ENCODE measurements around the gene BABAM2.
"Not testable (repeated sequence)": the region's sequence is repeated elsewhere in the genome, so short reads cannot be mapped to it uniquely, and the experiment has no call there.

BABAM2 gene

DNA sequence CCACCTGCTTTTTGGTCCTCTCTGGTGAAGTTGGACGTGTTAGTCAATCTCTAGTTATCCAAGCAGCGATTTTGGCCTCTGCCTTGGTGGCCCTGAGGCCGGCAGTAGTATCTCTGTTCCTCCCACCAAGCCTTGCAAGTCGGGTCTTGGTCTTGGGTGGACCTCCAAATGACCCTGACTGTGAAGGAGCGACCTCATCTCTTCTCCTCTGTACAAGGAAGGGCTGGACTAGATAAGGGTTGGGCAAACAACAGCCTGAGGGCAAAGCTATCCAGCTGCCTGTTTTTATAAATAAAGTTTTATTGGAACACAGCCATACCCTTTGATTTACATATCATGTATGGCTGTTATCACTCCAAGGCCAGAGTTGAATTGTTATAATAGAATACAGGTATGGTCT is 427.5 kb downstream of the BABAM2 start:
- DNase-seq (ENCODE audit: low read depth, low spot score), result no peak

DNA sequence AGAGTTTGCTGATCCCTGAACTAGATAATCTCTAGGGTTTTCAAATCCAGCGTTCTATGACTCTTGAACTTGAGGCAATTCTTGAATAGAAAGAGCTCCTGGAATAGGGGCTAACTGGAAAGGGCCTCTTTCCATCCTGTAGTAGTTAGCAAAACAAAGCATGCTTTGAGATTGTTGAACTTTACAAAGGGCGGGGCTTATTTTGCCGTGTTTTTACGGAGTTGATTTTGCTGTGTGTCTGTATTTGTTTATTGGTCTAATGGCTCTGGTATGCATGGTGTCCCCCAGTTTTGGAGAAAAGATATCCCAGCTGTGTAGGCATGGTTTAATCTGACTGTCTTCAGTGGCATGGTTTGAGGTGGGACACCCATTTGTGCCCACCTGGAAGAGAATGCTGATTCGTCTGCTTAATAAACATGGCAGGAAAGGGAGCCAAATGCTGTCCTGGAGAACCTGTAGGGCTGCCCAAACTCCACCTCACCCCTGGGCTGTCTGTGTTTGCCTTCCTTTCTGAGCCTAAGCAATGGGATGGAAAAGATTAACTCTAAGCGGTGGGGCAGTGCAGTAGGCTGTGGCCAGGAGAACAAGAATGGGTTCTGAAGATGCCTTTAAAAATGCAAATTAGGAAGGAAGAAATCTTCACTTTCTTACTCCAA is 428.1 kb downstream of the BABAM2 start:
- DNase-seq (ENCODE audit: low read depth, low spot score), result no peak
- no peak overlapping the region for H3K27ac ChIP-seq

More for the DNA sequence above, 427.5 kb downstream of the BABAM2 start:
- H3K27ac ChIP-seq, result no peak overlapping the region

DNA sequence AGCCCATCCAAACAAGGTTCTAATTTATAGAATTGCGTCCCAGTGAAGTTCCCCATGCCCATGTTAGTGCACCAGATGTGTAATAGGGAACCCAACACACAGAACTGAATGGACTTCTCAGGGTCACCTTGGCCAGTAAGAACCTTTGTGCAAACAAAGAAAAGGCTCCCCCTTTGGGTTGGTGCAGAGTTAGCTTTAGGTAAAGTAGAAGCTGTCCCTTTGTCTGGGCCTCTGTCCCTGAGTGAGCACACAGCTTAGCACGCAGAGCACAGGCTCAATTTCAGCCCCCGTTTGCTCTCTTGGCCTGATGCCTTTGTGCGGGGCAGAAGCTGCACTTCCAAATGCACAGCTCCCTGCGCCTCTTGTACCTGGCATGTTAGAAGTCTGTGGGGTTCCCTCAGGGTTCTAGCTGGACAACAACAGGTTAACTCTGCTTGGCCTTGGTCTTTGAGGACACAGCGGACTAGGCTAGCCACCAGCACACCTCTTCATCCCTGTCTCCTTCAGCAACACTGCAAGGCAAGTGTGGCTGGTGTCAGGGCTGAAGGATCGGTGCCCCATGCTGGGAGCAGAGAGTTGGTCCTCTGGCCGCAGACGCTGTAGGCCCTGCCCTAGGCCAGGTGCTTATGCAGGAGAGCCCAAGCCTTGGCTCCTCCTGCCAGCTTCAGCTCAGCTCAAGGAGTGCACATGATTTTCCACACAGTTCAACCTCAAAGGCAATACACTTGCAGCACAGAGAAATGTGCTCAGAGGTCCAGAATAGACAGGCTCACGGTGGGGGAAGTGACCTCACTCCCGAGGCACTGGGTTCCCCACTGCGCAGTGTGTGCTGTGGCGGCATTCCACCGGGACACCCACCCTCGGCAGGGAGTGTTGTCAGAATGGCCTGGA is 428.8 kb downstream of the BABAM2 start:
- H3K27ac ChIP-seq, result no peak overlapping the region
- DNase-seq (ENCODE audit: low read depth, low spot score), result no peak

DNA sequence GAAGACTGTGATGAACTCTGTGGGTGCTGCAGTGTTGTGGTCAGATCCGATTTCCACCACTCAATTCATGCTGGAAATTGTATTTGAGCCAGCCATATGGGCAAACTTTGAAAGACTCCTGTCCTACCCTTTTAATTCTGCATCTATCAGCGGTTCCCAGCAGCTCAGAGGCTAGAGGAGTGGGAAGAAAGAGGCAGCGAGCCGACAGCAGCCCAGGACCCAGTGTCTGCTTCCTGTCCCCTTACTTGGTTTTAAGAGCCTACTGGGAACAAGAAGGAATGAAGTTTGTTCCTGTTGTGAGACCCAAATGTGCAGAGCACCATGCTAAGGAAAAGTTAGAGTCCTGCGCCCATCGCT is 429.5 kb downstream of the BABAM2 start:
- H3K27ac ChIP-seq, result no peak overlapping the region
- no peak for DNase-seq (ENCODE audit: low read depth, low spot score)

DNA sequence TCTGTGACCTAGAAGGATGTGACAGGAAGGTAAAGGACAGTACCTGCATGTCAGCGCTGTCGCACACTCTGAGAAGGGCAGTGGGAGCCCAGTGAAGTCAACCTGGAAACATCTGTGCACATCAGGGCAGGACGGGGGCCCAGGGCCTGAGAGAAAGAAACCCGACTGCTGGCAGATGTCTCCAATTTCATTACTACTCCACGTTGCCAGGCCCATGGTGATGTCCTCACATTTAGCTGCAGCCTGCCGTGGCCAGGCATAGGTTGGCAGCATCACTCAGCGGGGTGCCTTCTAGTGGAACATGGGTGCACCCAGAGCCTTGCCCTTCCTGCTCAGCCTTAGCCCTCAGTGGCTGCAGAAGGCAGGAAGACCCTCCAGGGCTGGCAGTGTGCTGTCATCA is 429.8 kb downstream of the BABAM2 start:
- DNase-seq (ENCODE audit: low read depth, low spot score), result no peak
- H3K27ac ChIP-seq, result no peak overlapping the region

DNA sequence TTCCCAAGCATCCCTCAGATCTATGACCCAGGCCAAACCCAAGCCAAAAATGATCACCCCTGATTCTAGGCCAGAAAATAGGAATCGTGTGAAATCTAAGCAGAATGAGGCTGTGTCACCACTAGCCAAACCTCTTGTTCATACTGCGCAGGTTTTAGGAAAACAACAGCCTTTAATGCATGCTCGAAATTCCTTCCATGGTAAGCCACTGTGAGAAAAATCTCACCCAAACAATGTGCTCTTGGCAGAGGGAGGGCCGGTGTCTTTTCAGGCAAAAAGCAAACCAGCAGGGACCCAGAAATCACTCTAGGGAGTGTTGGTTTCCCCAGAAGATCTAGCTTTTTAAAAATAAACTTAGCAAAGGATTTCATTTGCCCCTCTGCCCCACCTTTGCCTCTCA is 430.9 kb downstream of the BABAM2 start:
- H3K27ac ChIP-seq, result no peak overlapping the region
- DNase-seq (ENCODE audit: low read depth, low spot score), result no peak

DNA sequence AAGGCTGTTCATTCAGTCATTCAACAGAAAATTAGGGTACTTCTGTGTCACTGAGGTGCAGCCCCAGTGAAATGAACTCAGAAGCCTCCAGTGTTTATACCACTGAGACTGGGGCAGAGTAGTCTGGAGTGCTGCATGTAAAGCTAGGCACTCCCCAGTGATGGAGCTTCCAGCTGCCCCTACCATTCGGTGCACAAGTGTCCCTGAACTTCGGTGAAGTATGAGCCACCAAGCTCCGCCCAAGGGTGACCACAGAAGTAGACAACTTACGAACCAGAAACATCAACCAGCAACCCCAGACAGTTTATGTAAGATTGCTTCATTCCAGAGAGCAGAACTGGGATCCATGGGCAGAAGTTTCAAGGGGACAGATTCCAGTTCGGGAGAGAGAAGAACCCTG is 431.5 kb downstream of the BABAM2 start:
- DNase-seq (ENCODE audit: low read depth, low spot score), result no peak
- H3K27ac ChIP-seq, result no peak overlapping the region

DNA sequence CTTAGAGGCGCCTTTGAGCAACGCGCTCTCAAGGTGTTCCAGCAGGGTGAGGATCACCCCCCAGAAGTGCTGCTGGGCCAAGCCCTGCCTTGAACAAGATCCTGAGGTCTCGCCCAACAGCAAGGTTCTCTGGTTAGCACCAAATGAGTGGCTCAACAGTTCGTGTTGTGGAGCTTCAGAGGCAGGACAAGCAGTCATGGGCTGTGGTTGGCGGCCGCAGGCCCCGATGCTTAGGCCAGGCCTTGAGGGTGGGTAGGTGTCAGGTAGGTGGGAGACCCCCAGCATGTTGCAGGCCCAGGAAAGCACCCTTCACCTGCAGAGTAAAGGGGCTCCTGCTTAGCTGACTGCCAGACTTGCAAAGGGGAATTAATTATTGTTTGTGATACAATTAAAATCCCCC is 431.9 kb downstream of the BABAM2 start:
- H3K27ac ChIP-seq, result no peak overlapping the region
- DNase-seq (ENCODE audit: low read depth, low spot score), result no peak

DNA sequence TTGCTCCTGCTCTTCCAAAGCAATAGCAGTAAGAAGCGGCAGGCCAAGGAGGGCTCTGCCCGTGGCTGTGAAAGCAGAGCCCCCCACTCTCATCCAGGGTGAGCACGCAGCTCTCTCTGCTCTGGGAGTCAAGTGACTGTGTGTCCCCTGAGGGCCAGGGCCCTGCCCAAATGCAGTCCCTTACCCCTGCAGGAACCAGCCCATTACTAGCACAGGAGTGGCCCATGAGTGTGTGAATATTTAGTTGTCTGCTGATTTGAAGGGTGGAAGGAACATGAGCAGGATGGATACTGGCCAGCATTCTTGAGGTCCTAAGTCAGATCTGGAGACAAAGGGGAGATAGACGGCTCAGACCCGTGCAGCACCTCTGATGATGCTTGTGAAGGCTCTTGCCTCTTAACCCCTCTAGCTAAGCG is 432.5 kb downstream of the BABAM2 start:
- DNase-seq (ENCODE audit: low read depth, low spot score), result no peak
- no peak overlapping the region for H3K27ac ChIP-seq

DNA sequence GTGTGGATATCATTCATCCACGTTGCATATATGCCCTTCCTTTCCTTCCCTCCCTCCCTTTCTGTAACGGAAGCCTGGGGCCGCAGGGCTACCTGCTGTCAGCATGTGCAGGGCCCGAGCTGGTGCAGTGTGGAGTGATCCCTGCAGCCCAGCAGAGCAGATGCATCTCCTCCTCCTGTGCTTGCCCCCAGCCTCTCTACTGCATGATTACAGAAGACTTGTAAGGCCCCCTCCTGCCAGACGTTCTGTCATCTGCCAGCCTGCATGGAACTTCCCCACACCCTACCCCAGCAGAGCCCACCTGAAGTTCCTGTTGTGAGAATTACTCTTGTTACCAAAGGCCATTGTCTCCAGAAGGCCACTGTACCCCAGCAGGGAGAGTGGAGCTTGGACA is 434.6 kb downstream of the BABAM2 start:
- no peak overlapping the region for H3K27ac ChIP-seq
- DNase-seq (ENCODE audit: low read depth, low spot score), result no peak

DNA sequence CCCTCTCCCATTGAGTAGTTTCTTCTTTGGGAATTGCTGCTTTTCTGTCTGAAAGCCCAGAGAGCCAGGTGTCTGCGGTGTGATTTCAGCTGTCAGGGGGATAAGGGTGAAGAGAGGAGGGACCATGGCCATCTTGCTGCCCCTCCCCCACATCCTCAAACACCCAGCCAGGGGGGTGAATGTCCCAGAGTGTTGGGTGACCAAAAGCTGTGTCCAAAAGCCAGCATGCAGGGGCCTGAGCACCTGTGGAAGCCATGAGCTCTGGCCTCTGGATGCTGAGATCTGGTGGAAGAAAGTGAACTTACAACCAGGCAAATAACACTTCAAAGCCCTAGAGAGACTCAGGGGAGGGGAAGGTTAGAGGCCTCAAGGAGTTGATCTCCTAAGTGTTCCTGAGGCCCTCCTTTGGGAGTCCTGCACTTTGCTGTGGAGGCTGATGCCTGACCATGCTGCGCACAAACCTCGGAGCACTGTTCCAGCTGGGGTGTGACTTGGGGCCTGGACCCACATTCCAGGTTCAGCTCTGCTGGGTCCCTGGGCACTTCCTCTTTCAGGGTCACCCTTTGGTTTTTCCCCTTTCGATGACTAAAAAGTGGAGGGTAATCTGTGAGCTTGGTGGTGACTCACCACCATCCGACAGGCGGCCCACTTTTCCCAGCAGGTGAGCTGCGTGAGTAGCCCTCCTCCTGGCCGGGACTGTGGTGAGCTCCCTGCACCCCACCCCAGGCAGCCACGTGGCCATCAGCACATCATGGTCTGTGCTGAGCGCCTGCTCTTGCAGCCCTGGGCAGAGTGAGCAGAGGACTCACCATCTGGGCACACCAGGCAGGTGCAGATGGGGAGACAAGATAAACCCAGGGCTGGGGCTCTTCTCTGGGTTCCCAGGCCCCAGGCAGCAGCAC is 435.3 kb downstream of the BABAM2 start:
- H3K27ac ChIP-seq, result no peak overlapping the region
- DNase-seq (ENCODE audit: low read depth, low spot score), result no peak

DNA sequence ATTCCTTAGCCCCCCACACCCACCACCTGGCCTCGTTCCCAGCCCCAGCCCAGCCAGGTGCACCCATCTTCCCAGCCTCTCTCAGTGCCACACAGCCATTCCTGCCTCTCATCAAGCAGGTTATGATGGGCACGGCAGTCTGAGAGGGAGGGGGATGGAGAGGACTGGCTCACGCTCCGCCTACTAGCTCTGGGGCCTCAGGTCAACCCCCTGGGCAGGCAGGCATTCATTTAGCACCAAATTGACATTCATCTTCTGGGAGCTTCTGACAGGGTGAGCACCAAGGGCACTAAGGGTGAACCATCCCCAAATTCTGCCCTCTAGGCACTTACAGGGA is 435.9 kb downstream of the BABAM2 start:
- DNase-seq (ENCODE audit: low read depth, low spot score), result no peak
- H3K27ac ChIP-seq, result no peak overlapping the region

DNA sequence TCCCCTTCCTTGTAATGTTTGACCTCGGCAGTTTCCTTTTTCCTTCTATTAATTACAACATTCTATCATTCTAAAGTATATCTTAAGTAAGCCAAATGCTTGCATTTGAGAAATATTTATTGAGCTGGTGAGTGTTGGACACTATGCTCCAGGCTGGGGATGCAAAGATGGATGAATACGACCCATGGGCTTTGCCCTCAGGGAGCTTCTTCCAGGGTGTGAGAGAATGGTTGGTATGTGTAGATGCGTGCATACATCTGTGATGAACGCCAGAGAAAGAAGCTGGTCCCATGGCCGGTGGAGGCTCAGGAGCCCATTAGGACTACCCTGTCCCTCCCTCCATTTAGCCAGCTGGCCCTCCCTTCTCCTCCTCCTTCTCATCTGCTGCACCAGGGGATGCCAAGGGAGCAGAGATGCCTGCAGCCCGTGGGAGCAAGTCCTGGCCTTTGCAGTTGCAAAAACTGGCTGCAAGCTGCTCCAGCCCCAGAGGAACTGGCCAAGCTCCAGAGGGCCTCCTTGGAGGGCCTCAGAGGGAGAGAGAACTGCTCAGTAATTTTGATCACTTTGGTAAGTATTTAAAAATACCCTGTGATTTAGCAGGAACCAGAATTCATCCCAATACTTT is 436.5 kb downstream of the BABAM2 start:
- H3K27ac ChIP-seq, result no peak overlapping the region
- DNase-seq (ENCODE audit: low read depth, low spot score), result no peak

DNA sequence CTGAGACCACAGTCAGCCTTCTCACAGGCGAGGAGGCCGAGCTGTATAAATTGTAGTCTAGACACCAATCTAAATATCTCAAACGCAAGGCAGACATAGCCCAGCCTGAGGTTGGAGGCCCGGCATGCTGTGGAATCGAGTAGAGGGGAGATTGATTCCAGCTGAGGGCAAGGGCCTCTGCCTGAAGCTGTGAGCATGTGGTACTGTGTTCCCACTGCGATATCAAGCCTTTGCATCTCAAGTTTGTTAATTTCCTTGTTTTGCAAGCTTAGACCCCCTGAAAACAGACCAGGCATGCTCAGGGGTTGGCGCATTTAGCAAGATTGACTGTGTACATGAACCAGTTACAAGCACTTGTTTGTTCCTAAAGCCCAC is 437.0 kb downstream of the BABAM2 start:
- no peak overlapping the region for H3K27ac ChIP-seq
- no peak for DNase-seq (ENCODE audit: low read depth, low spot score)

DNA sequence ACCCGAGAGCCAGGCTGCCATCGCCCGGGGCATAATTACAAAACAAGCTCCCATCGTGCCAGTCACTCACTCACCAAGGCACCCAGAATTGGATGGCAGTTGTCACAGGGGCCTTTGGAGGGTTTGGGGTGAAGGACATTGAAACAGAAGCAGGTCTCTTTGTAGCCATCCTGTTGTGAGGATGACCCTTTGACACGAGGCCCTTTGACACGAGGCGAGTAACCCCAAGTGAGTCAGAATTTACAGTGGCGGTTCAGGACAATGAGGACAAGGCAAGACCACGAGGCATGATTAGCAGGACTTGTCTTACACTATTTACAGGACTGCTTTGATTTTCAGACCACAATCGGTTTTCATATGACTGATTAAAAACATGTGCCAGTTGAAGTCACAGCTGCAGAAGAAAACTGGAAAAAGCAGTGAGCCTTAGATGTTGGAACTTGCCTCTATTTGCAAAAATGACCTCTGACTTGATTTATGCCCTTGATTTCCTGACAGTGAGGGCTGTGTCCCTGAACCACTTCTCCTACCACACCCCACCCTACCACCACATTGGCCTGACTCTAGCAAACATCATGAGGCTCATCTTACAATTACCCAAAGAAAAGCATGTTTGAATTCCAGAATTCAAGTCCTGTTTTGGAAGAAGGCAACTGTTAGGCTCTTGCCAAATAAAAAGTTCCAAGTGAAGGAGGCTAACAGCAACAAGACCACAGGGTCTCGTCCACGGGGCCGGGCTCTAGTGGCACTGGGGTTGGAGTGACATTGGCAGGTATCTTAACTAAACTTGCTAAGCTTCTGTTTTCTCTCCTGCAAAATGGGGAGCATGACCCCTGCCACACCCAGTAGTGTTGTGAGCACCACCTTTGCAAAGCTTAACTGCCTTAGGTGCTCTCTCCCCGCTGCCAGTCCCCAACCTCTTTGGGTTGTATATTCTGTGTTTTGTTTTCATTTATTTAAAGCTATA is 437.7 kb downstream of the BABAM2 start:
- H3K27ac ChIP-seq, result no peak overlapping the region
- no peak for DNase-seq (ENCODE audit: low read depth, low spot score)

DNA sequence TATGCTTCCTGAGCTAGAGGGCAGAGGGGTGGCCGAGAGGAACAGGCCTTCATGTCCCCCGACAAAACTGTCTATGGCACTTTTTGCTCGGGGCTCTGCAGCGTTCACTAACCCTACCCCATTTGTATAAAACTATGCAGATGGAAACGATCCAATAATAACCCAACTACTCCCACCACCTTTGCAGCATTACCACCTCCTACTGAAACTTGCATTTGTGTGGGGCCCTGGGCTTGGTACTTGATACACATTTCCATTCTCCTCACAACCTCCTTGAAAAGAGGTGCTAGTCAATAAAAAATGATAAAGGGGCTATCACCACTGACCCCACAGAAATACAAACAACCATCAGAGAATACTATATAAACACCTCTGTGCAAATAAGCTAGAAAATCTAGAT is 438.7 kb downstream of the BABAM2 start:
- H3K27ac ChIP-seq, result no peak overlapping the region
- DNase-seq (ENCODE audit: low read depth, low spot score), result no peak

DNA sequence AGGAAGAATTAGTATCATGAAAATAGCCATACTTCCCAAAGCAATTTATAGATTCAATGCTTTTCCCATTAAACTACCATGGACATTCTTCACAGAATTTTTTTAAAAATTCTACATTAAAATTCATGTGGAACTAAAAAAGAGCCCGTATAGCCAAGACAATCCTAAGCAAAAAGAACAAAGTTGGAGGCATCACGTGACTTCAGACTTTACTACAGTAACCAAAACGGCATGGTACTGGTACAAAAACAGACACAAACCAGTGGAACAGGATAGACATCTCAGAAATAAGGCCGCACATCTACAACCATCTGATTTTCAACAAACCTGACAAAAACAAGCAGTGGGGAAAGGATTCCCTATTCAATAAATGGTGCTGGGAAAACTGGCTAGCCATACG is 440.2 kb downstream of the BABAM2 start:
- not testable (repeated sequence) for H3K27ac ChIP-seq; DNase-seq (ENCODE audit: low read depth, low spot score)

DNA sequence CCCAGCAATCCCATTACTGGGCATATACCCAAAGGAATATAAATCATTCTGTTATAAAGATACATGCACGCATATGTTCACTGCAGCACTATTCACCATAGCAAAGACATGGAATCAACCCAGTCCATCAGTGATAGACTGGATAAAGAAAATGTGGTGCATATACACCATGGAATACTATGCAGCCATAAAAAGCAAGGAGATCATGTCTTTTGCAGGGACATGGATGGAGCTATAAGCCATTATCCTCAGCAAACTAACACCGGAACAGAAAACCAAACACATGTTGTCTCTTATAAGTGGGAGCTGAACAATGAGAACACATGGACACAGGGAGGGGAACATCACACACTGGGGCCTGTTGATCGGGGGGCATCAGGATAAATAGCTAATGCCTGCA is 441.3 kb downstream of the BABAM2 start:
- not testable (repeated sequence) for DNase-seq (ENCODE audit: low read depth, low spot score); H3K27ac ChIP-seq

DNA sequence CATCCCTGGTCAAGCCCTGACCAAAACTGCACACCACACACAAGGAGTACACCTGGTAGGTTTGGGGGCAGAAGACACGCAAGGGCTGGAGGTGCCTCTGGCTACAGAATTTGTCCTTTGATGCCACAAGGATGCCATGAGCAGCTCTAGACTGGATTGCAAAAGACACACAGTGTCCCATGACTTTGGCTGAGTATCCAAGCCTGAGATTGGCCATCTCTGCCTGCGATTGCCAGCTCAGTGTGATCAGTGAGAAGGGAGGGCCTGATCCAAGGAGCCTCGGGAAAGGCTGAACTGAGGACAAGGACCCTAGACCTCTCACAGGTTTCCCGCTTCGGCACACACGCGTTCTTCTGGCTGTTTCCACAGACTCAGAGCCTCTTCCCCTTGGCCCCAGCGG is 442.2 kb downstream of the BABAM2 start:
- no peak for DNase-seq (ENCODE audit: low read depth, low spot score)
- H3K27ac ChIP-seq, result no peak overlapping the region
